NCI-H2081 treated with DMSO at 0.1 percent for 48 hours (cell line): ENCODE data around the gene SCD5.
A peak's percentile ranks its signal among the peaks of the same experiment; 100 is the strongest.

Experiments
- DNase-seq: peaks from one replicate; lab custom pipeline; 2025; lab: John Stamatoyannopoulos, UW

SCD5 gene

GRCh38 chr4:82797040-82797404, 1.6 kb downstream of the SCD5 start:
- no peak for DNase-seq

GRCh38 chr4:82792912-82793649, 5.5 kb downstream of the SCD5 start:
- DNase-seq, result no peak

GRCh38 chr4:82791179-82791578, 7.4 kb downstream of the SCD5 start:
- DNase-seq, result no peak

- DNase-seq, result no peak
Measured at GRCh38 chr4:82790060-82790660, 8.4 kb downstream of the SCD5 start.

- no peak for DNase-seq
Measured at GRCh38 chr4:82789025-82789776, 9.4 kb downstream of the SCD5 start.

GRCh38 chr4:82787342-82787741, 11.3 kb downstream of the SCD5 start:
- DNase-seq, result no peak

- no peak for DNase-seq
Measured at GRCh38 chr4:82786828-82787227, 11.8 kb downstream of the SCD5 start.

GRCh38 chr4:82785611-82786400, 12.8 kb downstream of the SCD5 start:
- peak; percentile 2 for DNase-seq

- DNase-seq, result no peak
Measured at GRCh38 chr4:82784681-82785610, 13.7 kb downstream of the SCD5 start.

- no peak for DNase-seq
Measured at GRCh38 chr4:82782626-82783345, 15.8 kb downstream of the SCD5 start.

GRCh38 chr4:82780752-82781231, 17.8 kb downstream of the SCD5 start:
- peak; percentile 73 for DNase-seq

- DNase-seq, result no peak
Measured at GRCh38 chr4:82780170-82780751, 18.3 kb downstream of the SCD5 start.

GRCh38 chr4:82779032-82779431, 19.6 kb downstream of the SCD5 start:
- DNase-seq, result no peak

GRCh38 chr4:82777857-82778525, 20.6 kb downstream of the SCD5 start:
- no peak for DNase-seq

GRCh38 chr4:82776925-82777542, 21.6 kb downstream of the SCD5 start:
- no peak for DNase-seq

GRCh38 chr4:82775243-82775642, 23.4 kb downstream of the SCD5 start:
- DNase-seq, result no peak

GRCh38 chr4:82774711-82775171, 23.9 kb downstream of the SCD5 start:
- no peak for DNase-seq

GRCh38 chr4:82773057-82773456, 25.5 kb downstream of the SCD5 start:
- DNase-seq, result no peak

- no peak for DNase-seq
Measured at GRCh38 chr4:82770607-82771006, 28.0 kb downstream of the SCD5 start.
